Parathyroid adenoma (tissue), 2 donors: ENCODE data around the gene ETV3.

Experiments
- H2AFZ ChIP-seq: fragments of 300-600 bp; sonication (generic); one replicate; pipeline ENCODE4 v1.7.0; 2017; ENCODE audit warnings: antibody characterized with exemption, mild to moderate bottlenecking
- H3K27ac ChIP-seq: fragments of 300-600 bp; sonication (generic); one replicate; pipeline ENCODE4 v1.7.0; 2017
- H3K27me3 ChIP-seq: fragments of 300-600 bp; sonication (generic); one replicate; pipeline ENCODE4 v1.7.0; 2017; ENCODE audit warnings: low read length; ENCODE audit not compliant: control insufficient read depth, insufficient read depth
- H3K36me3 ChIP-seq: fragments of 300-600 bp; sonication (generic); one replicate; pipeline ENCODE4 v1.7.0; 2017; ENCODE audit warnings: low read length; ENCODE audit not compliant: control insufficient read depth, insufficient read depth
- H3K4me1 ChIP-seq: fragments of 300-600 bp; sonication (generic); one replicate; pipeline ENCODE4 v1.7.0; 2017; ENCODE audit warnings: control low read depth
- H3K4me2 ChIP-seq: fragments of 300-600 bp; sonication (generic); one replicate; pipeline ENCODE4 v1.7.0; 2017; ENCODE audit warnings: low read length
- H3K4me3 ChIP-seq: fragments of 300-600 bp; sonication (generic); one replicate; pipeline ENCODE4 v1.7.0; 2017; ENCODE audit warnings: low read depth, low read length
- H3K79me2 ChIP-seq: fragments of 300-600 bp; sonication (generic); one replicate; pipeline ENCODE4 v1.7.0; 2017; ENCODE audit warnings: control low read depth
- H3K9ac ChIP-seq: fragments of 300-600 bp; sonication (generic); one replicate; pipeline ENCODE4 v1.7.0; 2017; ENCODE audit warnings: mild to moderate bottlenecking
- H3K9me3 ChIP-seq: fragments of 300-600 bp; sonication (generic); one replicate; pipeline ENCODE4 v1.7.0; 2017; ENCODE audit warnings: low read length; ENCODE audit not compliant: control insufficient read depth
- CTCF ChIP-seq: fragments of 300-600 bp; sonication (generic); IDR thresholded peaks from one replicate; pipeline ENCODE4 v1.7.0; 2017; ENCODE audit warnings: antibody characterized with exemption, mild to moderate bottlenecking
- donor health status: primary hyperparathyroidism.

The ETV3 gene

DNA sequence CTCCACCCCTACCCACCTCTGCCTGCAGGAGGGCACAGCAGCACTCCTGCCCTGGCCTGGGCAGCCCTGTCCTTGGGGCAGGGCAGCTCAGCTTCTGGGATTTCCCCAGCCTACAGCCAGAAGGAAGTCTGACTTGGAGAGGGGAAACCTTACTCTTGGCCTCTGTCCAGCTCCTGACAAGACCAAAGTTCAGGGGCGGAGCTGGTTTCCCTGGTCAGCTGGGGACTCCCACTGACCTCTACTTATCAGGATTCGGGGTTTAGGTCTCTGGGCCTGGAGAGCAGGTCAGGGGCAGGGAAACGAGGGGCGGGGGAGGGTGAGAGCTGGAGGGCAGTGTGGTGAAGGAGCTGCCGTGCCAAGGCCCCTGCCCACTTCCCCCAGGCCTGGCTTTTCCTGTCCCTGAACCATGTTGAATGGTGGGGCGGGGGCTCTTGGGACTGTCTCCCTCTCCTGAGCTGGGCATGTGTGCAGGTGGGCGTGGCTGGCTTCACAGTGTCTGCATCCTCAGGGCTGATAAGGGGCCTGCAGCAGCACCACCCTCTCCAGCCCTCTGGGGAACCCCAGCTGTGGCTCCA is 16.8 kb upstream of the ETV3 start:
- Histone ChIP-seq H3K4me3 (no peak overlapping the region), H3K9me3 (no peaks in the 10 kb centered on the region), H3K9ac (no peak overlapping the region), H3K4me2 (no peak overlapping the region), H3K4me1 (peaks cover 4% of the 10 kb centered on the region), H3K27ac (no peak overlapping the region), H3K27me3 (no peaks in the 10 kb centered on the region), H3K36me3 (no peaks in the 10 kb centered on the region), H2AFZ (no peak overlapping the region), H3K79me2 (no peaks in the 10 kb centered on the region)
- TF ChIP-seq CTCF, result no peak

DNA sequence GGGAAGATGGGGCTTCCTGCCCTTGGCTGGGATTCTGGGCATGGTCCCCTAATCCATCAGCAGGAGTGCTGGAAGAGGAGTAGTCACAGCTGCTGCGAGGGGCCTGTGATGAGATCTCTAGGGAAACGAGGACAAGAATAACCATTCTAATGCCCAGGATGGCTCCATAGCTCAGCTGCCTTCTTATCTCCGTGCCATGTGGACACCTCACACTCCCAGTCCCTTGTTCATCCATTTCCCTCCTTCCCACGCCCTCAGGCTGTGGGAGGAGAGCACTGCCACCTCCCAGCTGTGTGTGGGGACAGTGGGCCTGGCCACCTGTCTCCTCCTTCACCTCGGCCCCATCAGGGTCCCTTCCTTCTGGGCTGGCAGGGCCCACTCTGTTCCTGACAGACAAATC is 16.1 kb upstream of the ETV3 start:
- Histone ChIP-seq H3K4me2 (no peak overlapping the region), H3K36me3 (no peaks in the 10 kb centered on the region), H3K27ac (no peak overlapping the region), H2AFZ (no peak overlapping the region), H3K4me1 (peaks cover 4% of the 10 kb centered on the region), H3K4me3 (no peak overlapping the region), H3K9me3 (no peaks in the 10 kb centered on the region), H3K79me2 (no peaks in the 10 kb centered on the region), H3K27me3 (no peaks in the 10 kb centered on the region), H3K9ac (no peak overlapping the region)
- TF ChIP-seq CTCF, result no peak

GRCh38 chr1:157153746-157154145 is 15.6 kb upstream of the ETV3 start:
- Histone ChIP-seq H3K27ac (no peak overlapping the region), H3K4me1 (peaks cover 4% of the 10 kb centered on the region), H3K4me3 (no peak overlapping the region), H3K79me2 (no peaks in the 10 kb centered on the region), H2AFZ (no peak overlapping the region), H3K27me3 (no peaks in the 10 kb centered on the region), H3K4me2 (no peak overlapping the region), H3K9ac (no peak overlapping the region), H3K36me3 (no peaks in the 10 kb centered on the region), H3K9me3 (no peaks in the 10 kb centered on the region)
- no peak for TF ChIP-seq CTCF

DNA sequence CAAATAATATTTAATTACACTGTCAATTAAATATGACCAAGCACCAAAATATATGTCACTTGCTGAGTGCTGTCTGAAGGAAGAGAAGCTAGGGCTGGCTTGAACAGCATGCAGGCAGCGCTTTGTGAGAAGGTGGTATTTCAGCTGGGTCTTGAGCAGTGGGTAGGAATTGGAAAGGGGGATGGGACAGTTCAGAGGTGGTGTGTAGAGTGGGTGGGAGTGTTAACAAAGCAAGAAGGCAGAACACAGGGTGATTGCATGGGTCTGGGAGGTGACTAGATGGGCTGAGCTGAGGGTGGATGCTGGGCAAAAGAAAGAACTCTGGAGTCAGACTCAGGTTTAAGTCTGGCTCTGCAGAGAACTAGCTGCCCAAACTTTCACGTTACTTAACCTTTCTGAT is 14.3 kb upstream of the ETV3 start:
- Histone ChIP-seq H3K9me3 (no peaks in the 10 kb centered on the region), H3K9ac (no peak overlapping the region), H2AFZ (no peak overlapping the region), H3K79me2 (no peaks in the 10 kb centered on the region), H3K36me3 (no peaks in the 10 kb centered on the region), H3K4me2 (no peak overlapping the region), H3K27me3 (no peaks in the 10 kb centered on the region), H3K4me1 (peaks cover 4% of the 10 kb centered on the region), H3K27ac (no peak overlapping the region), H3K4me3 (no peak overlapping the region)
- TF ChIP-seq CTCF, result no peak

- Histone ChIP-seq H3K79me2 (no peaks in the 10 kb centered on the region), H3K9ac (no peak overlapping the region), H3K27me3 (no peaks in the 10 kb centered on the region), H3K36me3 (no peaks in the 10 kb centered on the region), H3K27ac (no peak overlapping the region), H3K4me1 (peaks cover 4% of the 10 kb centered on the region), H2AFZ (no peak overlapping the region), H3K9me3 (no peaks in the 10 kb centered on the region), H3K4me2 (no peak overlapping the region), H3K4me3 (no peak overlapping the region)
- TF ChIP-seq CTCF, result no peak
These were observed 13.3 kb upstream of the ETV3 start for GRCh38 chr1:157151506-157151905.
